SW 1271 (cell line): ENCODE results near the gene RNH1.

ENCODE experiments used
- DNase-seq, 2 experiments: peaks; one replicate each; lab custom pipeline; 2025; lab: John Stamatoyannopoulos, UW

The RNH1 gene

DNA sequence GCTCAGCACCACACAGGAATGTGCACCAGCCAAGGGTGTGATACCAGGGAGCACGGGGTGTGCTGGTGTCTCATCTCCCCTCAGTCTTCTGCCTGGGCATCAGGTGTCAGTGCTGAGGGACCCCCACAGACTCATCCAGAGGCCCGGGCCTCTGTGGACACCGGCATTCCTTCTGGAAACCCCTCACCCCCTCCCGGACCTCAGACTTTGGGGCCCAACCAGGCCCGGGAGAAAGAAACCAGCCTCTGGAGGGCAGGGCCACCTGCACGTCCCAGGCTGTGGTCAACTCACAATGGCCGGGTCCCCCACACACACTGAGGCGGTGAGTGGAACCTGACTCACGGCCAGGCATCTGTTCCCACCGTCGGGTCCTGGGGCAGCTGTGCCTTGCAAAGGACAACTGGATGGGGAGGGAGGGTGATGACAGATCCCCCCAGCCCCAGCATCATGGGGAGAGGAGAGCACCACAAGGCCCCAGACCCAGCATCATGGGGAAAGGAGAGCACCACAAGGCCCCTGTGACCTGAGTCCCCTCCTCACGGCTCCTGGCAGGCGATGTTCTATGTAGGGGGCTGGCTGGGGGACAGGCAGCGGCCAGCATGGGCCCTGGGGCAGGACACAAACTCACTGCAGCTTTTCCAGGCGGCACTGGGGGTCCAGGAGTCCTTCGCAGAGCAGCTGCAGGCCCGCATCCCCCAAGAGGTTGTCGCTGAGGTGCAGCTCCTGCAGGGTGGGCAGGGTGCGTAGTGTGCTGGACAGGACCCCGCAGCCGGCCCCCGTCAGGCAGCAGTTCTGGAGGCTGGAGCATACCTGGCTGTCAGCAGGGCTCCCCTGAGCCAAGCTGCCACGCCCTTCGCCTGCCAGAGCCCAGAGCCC is 7.6 kb downstream of the RNH1 start:
- DNase-seq, result no peak

DNA sequence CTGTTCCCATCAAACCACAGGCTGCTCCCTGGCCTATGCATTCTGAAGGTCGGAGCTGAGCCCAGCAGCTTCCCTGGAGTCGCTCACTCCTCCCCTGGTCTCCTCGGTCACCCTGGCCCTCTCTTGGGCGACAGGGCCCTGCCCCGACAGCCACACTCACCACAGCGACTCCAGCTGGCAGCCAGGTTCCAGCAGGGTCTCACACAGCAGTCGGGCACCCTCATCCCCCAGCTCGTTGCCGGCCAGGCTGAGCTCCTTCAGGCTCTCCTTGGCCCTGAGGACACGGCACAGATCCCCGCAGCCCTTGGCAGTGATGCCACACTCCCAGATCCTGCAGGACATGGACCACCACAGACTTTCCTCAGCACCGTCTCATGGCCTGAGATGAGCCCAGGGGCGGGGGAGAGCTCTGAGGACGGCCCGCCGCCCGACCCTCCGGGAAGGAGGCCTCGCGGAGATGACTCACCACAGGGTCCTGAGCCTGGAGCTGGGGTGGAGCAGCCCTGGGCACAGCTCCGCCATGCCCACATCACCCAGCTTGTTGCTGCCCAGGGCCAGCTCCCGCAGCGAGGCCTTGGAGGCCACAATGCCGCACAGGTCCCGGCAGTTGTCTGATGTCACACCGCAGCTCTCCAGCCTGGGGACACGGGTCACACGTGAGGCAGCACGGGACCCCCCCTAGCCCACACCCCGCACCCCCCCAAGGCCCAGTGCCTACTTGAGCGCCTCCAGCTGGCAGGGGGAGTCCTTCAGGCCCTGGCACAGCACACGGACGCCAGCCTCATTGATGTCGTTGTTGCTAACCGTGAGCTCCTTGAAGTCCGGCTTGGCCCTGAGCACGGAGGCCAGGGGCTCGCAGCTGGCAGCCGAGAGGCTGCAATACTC is 8.5 kb downstream of the RNH1 start:
- DNase-seq, result no peak

DNA sequence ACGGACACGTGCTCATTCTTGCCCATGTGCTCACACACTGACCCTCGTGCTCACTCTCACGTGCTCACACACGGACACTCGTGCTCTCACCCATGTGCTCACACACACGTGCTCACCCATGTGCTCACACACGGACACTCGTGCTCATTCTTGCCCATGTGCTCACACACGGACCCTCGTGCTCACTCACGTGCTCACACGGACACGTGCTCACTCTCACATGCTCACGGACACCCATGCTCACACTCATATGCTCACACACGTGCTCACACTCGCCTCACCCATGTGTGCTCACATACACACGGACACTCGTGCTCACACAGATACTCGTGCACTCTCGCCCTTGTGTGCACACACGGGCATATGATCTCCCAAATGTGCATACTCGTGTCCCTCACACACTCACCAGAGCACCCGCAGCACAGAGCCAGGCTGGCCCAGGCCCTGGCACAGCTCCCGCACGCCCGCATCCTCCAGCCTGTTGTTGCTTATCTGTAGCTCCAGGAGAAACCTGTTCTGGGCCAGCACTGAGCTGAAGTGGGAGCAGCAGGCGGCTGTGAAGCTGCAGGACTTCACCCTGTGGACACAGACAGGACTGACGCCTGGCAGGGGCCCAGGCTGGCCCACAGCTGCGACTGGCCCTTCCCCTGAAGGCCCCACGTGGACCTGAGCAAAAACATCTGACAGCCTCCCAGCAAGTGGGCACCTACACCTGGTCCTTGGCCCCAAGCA is 9.3 kb downstream of the RNH1 start:
- no peak for DNase-seq

DNA sequence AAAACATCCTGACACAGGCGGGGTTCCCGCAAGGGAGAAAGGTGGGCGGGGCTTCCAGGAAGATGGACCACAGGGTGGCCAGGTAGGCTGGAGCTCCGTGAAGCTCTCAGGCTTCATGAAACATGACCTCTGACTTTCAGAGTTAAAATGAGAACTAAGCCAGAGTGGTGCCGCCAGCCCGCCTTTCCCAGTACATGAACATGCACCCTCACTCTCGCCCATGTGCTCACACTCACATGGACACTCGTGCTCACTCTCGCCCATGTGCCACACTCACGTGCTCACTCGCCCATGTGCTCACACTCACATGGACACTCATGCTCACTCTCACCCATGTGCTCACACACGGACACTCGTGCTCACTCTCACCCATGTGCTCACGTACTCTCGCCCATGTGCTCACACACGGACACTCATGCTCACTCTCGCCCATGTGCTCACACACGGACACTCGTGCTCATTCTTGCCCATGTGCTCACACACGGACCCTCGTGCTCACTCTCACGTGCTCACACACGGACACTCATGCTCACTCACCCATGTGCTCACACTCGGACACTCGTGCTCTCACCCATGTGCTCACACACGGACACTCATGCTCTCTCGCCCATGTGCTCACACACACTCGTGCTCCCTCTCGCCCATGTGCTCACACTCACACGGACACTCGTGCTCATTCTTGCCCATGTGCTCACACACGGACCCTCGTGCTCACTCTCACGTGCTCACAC is 10.0 kb downstream of the RNH1 start:
- DNase-seq, result no peak

DNA sequence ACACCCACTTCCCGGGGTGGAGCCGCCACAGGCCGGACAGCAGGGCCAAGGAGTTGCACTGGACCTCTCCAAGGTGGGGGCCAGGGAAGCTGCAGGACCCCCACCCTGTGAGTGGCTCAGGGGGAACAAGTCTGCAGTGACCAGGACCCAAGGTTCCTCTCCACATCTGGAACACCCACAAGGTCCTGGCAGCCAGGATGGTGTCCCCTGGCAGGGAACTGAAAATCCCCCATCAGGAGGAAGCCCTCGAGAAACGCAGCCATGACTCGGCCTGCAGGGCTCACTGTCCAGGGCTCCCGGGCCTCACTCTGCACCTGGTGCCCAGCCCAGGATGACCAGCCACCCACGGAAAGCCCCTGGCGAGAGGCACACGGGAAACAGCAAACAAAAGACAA is 11.5 kb downstream of the RNH1 start:
- DNase-seq, result no peak

DNA sequence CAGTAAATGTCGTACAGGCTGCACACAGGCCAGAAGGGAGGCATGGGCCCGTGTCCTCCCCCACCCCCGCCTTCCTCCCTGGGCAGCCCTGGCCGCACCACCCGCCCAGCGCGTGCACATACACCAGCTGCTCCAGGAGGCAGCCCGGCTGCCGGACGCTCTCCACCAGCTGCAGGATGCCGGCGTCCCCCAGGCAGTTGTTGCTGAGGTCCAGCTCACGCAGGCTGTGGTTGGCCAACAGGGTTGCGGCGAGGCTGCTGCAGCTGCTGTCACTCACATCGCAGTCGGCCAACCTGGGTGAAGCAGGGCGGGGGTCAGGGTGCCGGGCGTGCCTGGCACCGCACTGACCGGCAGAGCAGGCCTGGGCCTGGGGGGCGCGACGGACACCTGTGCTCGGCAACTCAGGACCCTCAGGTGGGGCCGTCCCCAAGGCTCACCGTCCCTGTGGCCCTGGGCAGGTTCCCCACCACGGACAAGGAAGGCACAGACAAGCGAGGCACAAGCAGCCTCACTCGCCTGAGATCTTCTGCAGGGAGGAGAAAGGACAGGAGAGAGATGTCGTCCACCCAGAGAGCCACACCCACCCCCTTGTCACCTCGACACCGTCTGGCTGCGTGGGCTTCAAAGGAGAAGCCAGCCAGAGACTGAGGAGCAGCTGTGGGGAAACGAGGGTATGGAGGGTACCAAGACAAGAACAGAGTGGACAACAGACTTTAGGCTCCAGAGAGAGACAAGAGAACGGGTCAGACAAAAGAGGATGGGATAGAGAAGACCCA is 12.1 kb downstream of the RNH1 start:
- no peak for DNase-seq

DNA sequence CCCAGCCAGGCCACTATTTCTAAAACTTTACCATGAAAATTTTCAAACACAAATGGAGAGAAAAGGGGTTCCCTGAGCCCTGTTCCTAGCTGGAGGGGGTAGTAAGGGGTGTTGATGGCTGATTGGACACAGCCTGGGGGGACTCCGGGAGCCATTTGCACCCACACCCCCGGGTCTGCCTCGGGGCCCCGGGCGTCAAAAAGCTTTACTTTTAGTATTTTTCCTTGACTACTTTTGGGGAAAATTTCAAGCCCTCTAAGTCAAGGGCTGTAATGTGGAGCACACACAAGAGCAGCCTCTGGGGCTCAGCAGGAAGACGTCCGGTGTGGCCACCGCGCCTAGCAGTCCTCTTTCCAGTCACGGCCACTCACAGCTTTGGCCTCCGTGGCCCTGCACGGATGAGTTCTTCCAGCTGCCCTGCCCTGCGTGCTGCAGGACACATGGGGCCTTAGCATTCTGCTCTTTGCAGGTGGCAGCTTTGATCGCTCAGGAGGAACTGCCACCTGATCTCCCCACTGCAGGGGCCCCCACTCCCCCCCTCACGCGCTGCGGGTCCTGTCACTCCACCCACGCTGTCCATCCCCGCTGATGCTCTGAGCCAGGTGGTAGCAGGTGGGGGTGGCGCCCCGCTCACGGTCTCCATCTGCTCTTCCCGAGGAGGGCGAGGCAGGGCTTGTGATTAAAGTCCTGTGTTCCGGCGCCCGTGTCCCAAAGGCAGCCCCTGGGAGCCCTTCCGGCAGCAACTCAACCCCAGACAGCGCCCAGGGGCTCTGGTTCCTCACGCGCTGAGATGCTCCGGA is 14.4 kb downstream of the RNH1 start:
- DNase-seq, result no peak

DNA sequence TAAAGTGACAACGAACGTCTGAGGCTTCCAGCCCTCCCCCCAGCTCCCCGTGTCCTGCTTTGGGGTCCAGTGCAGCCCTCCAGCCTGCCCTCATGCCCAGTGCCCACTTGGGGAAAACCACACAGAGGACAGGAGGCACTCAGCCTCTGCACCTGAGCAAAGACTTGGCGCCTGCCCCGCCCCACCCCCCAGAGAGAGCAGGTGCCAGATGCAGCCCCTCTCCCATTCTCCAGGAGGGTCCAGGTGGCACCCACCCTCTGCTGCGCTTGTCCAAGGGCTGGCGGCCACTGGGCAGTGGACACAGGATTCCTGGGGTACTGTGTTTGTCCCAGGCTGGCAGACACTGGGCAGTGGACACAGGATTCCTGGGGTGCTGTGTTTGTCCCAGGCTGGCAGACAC is 15.7 kb downstream of the RNH1 start:
- DNase-seq, result no peak

DNA sequence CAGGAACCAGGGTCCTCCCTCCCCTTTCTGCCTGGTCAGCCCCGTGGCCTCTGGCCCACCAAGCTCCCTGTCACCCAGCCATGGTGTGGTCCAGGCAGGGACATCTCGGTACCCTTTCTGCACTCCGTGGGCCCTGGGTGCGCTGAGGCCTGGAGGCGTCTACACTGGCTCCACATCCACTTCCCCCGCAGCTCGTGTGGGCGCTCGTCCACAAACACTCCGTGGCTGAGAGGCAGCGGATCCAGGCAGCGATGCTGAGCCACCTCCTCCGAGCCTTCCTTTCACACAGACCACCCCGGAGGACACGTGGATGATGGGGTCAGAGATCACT is 16.1 kb downstream of the RNH1 start:
- no peak for DNase-seq

DNA sequence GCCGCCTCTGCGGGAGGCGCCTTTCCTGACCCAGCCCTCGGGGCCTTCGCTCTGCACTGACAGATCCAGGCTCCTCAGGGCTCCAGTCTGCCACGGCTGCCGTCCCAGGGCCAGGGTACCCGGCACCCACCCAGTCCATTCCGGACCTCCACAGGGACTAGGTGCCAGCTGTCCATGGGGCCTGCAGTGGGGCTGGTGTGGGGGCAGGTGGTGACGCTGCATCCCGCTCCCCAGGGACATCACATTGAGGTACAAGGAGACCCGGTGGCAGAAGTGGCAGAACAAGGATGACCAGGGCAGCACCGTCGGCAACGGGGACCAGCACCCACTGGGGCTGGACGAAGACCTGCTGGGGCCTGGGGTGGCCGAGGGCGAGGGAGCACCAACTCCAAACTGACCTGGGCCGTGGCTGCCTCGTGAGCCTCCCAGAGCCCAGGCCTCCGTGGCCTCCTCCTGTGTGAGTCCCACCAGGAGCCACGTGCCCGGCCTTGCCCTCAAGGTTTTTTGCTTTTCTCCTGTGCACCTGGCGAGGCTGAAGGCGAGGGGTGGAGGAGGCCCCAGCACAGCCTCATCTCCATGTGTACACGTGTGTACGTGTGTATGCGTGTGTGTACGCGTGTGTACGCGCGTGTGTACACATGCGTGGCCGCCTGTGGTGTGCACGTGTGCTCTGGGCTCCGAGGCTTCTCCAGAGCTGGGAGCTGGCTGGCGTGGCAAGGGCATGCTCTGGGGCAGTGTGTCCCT is 16.7 kb downstream of the RNH1 start:
- DNase-seq, result no peak

DNA sequence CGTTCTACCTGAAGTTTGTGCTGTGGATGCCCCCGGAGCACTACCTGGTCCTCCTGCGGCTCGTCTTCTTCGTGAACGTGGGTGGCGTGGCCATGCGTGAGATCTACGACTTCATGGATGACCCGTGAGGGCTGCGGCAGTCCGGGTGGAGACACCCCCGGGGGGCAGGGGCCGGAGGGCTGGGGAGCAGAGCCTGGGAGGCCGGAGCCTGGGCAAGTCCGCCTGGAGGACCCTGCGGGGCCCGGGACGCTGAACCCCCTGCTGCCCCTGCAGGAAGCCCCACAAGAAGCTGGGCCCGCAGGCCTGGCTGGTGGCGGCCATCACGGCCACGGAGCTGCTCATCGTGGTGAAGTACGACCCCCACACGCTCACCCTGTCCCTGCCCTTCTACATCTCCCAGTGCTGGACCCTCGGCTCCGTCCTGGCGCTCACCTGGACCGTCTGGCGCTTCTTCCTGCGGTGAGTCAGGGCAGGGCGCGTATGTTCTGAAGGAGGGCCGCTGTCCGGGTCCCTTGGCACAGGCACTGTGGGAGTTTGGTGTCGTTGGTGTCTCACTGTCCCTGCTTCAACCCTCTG is 17.3 kb downstream of the RNH1 start:
- no peak for DNase-seq

DNA sequence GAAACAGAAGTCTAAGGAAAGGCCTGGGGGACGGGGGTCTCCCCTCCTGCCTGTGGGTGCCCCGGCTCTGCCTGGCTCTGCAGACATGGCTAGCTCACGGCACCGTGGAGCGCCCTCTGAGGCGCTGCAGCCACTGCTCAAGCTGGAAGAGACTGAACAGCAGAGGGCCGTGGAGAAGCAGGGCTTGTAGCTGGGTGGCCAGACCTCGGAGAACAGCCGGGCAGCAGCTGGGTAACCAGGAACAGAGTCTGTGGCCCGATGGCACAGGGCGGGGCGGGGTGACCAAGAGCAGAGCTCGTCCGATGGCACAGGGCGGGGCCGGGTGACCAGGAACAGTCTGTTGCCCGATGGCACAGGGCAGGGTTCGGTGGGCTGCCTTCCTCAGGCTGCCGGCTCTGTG is 18.1 kb downstream of the RNH1 start:
- DNase-seq, result no peak

DNA sequence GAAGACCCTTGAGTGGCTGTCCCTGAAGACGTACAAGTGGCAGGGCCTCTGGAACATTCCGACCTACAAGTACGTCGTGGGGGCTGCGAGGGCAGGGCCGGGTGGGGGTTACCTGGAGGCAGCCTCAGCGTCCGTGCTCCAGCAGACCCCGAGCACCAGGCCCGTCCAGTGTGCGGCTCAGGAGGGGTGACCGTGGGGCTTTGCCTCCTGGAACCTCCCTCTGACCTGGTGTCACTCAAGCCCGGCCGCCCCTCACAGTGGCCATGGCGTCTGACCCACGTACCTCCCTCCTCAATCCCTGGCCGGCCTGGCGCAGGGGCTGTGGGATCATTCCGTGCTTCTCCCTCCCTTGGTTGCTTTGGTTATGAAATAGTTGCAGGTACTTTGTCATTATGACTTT is 18.5 kb downstream of the RNH1 start:
- no peak for DNase-seq

DNA sequence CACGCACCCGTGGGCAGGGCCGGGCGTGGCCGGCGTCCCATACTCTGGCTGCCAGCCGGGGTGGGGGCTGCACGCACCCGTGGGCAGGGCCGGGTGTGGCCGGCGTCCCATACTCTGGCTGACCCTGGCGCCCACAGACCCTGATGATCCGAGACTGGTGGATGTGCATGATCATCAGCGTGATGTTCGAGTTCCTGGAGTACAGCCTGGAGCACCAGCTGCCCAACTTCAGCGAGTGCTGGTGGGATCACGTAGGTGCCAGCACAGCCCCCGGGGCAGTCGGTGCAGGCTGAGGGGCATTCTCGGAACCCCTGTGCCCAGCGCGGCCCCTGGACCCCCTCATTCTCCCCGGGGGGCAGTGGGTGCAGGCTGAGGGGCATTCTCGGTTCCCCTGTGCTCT is 19.0 kb downstream of the RNH1 start:
- no peak for DNase-seq

DNA sequence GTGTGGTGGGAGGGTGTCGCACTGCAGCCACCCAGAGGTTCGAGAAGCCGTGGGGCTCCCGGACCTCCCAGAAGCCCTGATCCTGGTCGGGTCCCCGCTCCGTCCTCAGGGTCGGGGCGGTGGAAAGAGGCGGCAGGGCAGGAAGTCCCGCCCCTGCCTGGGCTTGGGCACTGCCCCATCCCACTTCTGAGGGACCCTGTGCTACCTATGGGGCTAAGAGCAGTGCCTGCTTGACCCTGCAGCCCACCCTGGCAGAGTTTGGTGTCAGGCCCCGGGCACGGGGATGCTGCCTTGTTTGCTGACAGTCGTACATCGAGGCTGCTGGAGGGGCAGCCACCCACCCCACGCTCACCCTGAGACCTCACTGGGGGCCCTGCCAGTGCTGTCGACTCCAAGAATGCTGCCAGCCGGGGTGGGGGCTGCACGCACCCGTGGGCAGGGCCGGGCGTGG is 19.4 kb downstream of the RNH1 start:
- DNase-seq, result no peak

DNA sequence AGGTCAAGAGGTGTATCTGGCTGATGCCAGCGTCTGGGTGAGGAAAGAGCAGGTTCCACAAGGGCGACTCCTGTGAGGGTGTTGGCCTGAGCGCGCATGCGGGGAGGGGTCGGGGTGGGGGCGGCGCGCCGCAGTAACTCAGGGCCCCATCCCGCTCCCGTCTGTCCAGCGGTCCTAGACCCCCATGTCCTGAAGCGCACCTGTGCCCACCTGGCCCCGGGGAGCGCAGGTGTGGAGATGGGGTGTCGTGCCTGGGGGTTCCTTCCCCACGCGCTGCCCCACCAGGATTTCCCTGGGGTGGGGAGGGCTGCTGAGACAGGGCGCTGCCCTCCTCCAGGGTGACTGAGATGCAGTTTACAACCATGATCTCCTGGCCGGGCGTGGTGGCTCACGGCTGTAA is 20.9 kb downstream of the RNH1 start:
- no peak for DNase-seq

DNA sequence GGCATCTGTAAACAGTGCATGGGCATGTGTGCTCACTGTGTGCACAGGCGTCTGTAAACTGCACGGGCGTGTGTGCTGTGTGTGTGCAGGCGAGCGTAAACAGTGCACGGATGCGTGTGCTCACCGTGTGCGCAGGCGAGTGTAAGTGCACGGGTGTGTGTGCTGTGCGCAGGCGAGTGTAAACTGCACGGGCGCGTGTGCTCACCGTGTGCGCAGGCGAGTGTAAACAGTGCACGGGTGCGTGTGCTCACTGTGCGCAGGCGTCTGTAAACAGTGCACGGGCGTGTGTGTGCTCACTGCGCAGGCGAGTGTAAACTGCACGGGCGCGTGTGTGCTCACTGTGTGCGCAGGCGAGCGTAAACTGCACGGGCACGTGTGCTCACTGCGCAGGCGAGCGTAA is 22.4 kb downstream of the RNH1 start:
- no peak for DNase-seq

DNA sequence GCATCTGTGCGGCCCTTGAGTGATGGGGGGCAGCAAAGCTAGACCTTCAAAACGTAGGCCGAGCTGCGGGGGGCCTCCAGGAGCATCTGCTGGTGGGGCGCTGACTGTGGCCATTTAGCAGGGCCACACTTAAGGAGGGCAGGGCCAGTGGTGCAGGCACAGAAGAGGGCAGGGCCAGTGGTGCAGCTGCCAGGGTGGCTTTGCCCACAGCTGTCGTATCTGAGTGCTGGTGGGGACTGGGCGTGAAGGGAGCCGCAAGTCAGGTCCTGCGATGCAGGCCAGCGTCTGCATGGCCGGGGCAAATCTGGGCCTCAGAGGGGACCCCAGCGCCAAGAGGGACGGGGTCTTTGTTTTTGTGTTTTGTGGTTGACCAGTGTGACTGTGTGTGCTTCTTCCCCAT is 27.7 kb downstream of the RNH1 start:
- DNase-seq, result no peak

DNA sequence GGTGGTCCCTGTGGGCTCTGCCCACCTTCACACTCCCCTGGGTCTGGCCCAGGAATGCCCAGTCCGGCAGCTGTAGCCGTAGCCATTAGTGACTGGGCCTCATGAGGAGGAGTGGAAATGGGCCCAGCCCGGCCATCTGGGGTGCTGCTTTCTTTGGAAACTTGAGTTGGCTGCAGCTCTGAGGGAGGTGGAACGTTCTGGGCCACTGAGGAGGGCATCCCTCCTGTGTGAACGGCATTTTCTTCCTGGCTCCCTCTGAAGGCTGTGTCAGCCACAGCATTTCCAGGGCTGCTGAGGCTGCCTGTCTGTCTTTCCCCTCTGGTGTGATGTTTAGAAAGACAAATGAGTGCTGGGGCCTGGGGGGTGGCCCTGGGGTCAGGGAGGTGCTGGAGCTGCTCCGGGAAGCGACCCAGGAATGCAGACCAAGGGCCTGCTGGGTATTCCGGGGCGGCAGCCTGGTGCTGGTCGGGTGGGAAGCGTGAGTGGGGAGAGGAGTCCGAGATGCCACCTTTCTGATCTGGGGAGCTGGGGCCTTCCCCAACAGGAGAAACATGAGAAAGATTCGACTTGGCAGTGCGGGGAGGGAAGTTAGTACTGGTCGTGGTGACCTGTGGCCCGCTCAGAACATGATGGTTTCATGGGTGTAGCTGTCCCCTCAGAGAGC is 29.9 kb downstream of the RNH1 start:
- no peak for DNase-seq
